GM12891 (cell line): ENCODE results near the gene ALK.

ENCODE experiments used
- DNase-seq: peaks from one replicate; pipeline ENCODE4 v3.0.0; 2011; ENCODE audit warnings: low spot score; ENCODE audit not compliant: insufficient read length
- FAIRE-seq: peaks from 2 replicates; lab custom pipeline; 2011; peaks lifted over from hg19 to GRCh38; lab: Jason Lieb, UNC
- PAX5 ChIP-seq: IDR thresholded peaks from 2 replicates; pipeline ENCODE4 v1.6.1; 2011; ENCODE audit warnings: low read length, moderate library complexity, mild to moderate bottlenecking; ENCODE audit not compliant: insufficient read depth, severe bottlenecking
- POLR2A ChIP-seq: IDR thresholded peaks from 2 replicates; pipeline ENCODE4 v1.6.1; 2011; ENCODE audit warnings: low read depth, low read length, control low read depth
- POLR2AphosphoS5 ChIP-seq: IDR thresholded peaks from 2 replicates; pipeline ENCODE4 v1.6.1; 2011; ENCODE audit warnings: low read depth, low read length, control low read depth
- POU2F2 ChIP-seq: IDR thresholded peaks from 2 replicates; pipeline ENCODE4 v1.6.1; 2011; ENCODE audit warnings: low read depth, mild to moderate bottlenecking, control low read depth, low read length, moderate library complexity
- SPI1 ChIP-seq: IDR thresholded peaks from 2 replicates; pipeline ENCODE4 v1.6.1; 2011; ENCODE audit warnings: low read depth, low read length, control low read depth
- TAF1 ChIP-seq: IDR thresholded peaks from 2 replicates; pipeline ENCODE4 v1.6.1; 2011; ENCODE audit warnings: low read depth, low read length, control low read depth

Gene ALK

GRCh38 chr2:29615183-29615582 lies 306.2 kb downstream of the ALK start:
- DNase-seq (no peak), FAIRE-seq (no peak)
- TF ChIP-seq POLR2A (no peak), PAX5 (no peak), TAF1 (no peak), POLR2AphosphoS5 (no peak), SPI1 (no peak), POU2F2 (no peak)

- no peak for TF ChIP-seq POLR2AphosphoS5
- no peak for TF ChIP-seq TAF1
- TF ChIP-seq POLR2A = no peak
- no peak for TF ChIP-seq PAX5
- no peak for TF ChIP-seq POU2F2
- no peak for TF ChIP-seq SPI1
- FAIRE-seq (no peak), DNase-seq (no peak)
Measured at GRCh38 chr2:29614295-29614830, 307.0 kb downstream of the ALK start.

- no peak for TF ChIP-seq TAF1
- TF ChIP-seq POLR2A = no peak
- no peak for TF ChIP-seq POLR2AphosphoS5
- TF ChIP-seq POU2F2 = no peak
- TF ChIP-seq PAX5 = no peak
- no peak for TF ChIP-seq SPI1
- DNase-seq (no peak), FAIRE-seq (no peak)
Measured at GRCh38 chr2:29613792-29614266, 307.6 kb downstream of the ALK start.

GRCh38 chr2:29613067-29613466 lies 308.3 kb downstream of the ALK start:
- no peak for FAIRE-seq
- no peak for DNase-seq
- TF ChIP-seq PAX5 (no peak), POU2F2 (no peak), POLR2AphosphoS5 (no peak), TAF1 (no peak), POLR2A (no peak), SPI1 (no peak)

- FAIRE-seq (no peak), DNase-seq (no peak)
- TF ChIP-seq SPI1 = no peak
- TF ChIP-seq PAX5 = no peak
- TF ChIP-seq POLR2AphosphoS5 = no peak
- no peak for TF ChIP-seq POU2F2
- TF ChIP-seq POLR2A = no peak
- TF ChIP-seq TAF1 = no peak
Measured at GRCh38 chr2:29612568-29612967, 308.8 kb downstream of the ALK start.

GRCh38 chr2:29611850-29612249 lies 309.5 kb downstream of the ALK start:
- DNase-seq (no peak), FAIRE-seq (no peak)
- TF ChIP-seq PAX5 = no peak
- TF ChIP-seq POLR2AphosphoS5 = no peak
- no peak for TF ChIP-seq POU2F2

- no peak for FAIRE-seq
- DNase-seq = no peak
- TF ChIP-seq PAX5 (no peak), POU2F2 (no peak), POLR2A (no peak), POLR2AphosphoS5 (no peak), TAF1 (no peak)
Measured at GRCh38 chr2:29611261-29611660, 310.1 kb downstream of the ALK start.

GRCh38 chr2:29610569-29610968 lies 310.8 kb downstream of the ALK start:
- no peak for TF ChIP-seq POLR2AphosphoS5
- TF ChIP-seq POU2F2 = no peak
- no peak for TF ChIP-seq POLR2A
- no peak for TF ChIP-seq SPI1
- no peak for TF ChIP-seq TAF1
- DNase-seq (no peak), FAIRE-seq (no peak)

GRCh38 chr2:29607038-29607420 lies 314.4 kb downstream of the ALK start:
- no peak for DNase-seq
- no peak for TF ChIP-seq POLR2A
- TF ChIP-seq POU2F2 = no peak
- TF ChIP-seq POLR2AphosphoS5 = no peak
- no peak for TF ChIP-seq SPI1
- no peak for TF ChIP-seq TAF1
- TF ChIP-seq PAX5 = no peak
- no peak for FAIRE-seq

GRCh38 chr2:29606104-29607037 lies 315.0 kb downstream of the ALK start:
- FAIRE-seq = no peak
- TF ChIP-seq POLR2A (no peak), TAF1 (no peak), SPI1 (no peak), POLR2AphosphoS5 (no peak), POU2F2 (no peak), PAX5 (no peak)
- no peak for DNase-seq
